ENCODE measurements around the gene CHAT.

CHAT gene

DNA sequence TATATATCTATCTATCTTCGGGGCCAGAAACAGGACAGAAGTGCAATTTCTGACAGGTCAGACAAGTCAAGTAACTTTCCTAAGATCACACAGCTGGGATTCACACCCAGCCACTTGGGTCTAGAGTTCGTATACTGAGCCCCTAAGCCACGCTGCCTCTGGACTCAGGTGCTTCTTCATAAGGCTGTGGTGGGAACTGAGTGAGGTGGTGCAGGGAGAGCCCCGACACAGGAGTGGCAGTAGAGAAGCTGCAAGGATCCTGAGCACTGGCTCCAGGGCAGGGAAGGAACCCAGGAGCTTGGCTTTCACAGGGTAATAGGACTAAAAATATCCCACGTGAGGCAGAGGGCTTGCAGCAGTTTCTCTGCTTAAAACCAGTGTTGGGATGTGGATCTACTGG lies 99.4 kb downstream of the CHAT start:
- Histone ChIP-seq H3K9ac (no peak overlapping the region), H3K27ac (no peak overlapping the region), H3K9me3 (replicated peaks in 1 of 11) (peaks cover 9 to 23% (median 20%) of the 10 kb centered on the region in 11 experiments; a peak in 19 of 22 replicates), H3K27me3 (no peaks in the 10 kb centered on the region), H3K4me1 (no peaks in the 10 kb centered on the region), H4K20me1 (no peaks in the 10 kb centered on the region), H3K4me2 (no peak overlapping the region), H3K36me3 (no peaks in the 10 kb centered on the region), H3K4me3 (no peak overlapping the region)
- no peak for TF ChIP-seq Cebpa-rat (IDR thresholded peaks at IDR 0.05)

Data from BLaER1 treated with 17β-estradiol and CSF1 and Interleukin-3, amounts not matched to agents 10 nM and 100 nM (cell line).